Lower lobe of right lung (tissue), 2 donors: ENCODE measurements around the gene PLD1. TPM values are rescaled to one million over a fixed set of nuclear protein-coding genes. Genes with fewer than 3 reads are reported as not detected.

Experiments
- ATAC-seq, 2 donors: fragments of 200-7000 bp; cut with Tn5 transposase; one replicate each; pipeline ENCODE4 v1.9.1; 2020 to 2022; ENCODE audit warnings: mild to moderate bottlenecking in 2 of 2, moderate library complexity in 2 of 2
- DNase-seq: peaks from one replicate; pipeline ENCODE4 v3.0.0-alpha.2; 2020
- H3K27ac ChIP-seq: fragments of 200-600 bp; one replicate; pipeline ENCODE4 v1.8.0; 2022
- H3K27me3 ChIP-seq: fragments of 200-600 bp; one replicate; pipeline ENCODE4 v1.8.0; 2022; ENCODE audit warnings: low read depth
- H3K36me3 ChIP-seq: fragments of 200-600 bp; one replicate; pipeline ENCODE4 v1.8.0; 2022; ENCODE audit warnings: mild to moderate bottlenecking
- H3K4me1 ChIP-seq: fragments of 200-600 bp; one replicate; pipeline ENCODE4 v1.8.0; 2022
- H3K4me3 ChIP-seq: fragments of 200-600 bp; one replicate; pipeline ENCODE4 v1.8.0; 2022; ENCODE audit warnings: mild to moderate bottlenecking
- H3K9me3 ChIP-seq: fragments of 200-600 bp; one replicate; pipeline ENCODE4 v1.8.0; 2022
- intact Hi-C: fragments of 100-400 bp; cut with DNase I; formaldehyde crosslinking; loops from one replicate; pipeline ENCODE4 v1.11.0; 2022
- total RNA-seq: library from RNA; stranded (reverse); fragmentation: NEBNext Ultra II Directional; extraction: Animal tissue kit (Norgen Biotek cat#: 25700); gene quantifications from one replicate; pipeline ENCODE4 v1.2.1, GENCODE V29; 2021
- TF ChIP-seq, protein P1 (sequence below): fragments of 200-600 bp; IDR thresholded peaks from one replicate; pipeline ENCODE4 v1.8.0; 2022; ENCODE audit warnings: antibody characterized with exemption, mild to moderate bottlenecking
- donor health status: DM: no; HTN: yes; CAD: no; lungs with severe emphysema.

Gene PLD1
- total RNA-seq, 1 donor from 2014 or later, result 27.7 TPM

- Histone ChIP-seq H3K9me3 (no peaks in the 10 kb centered on the region), H3K4me3 (no peak overlapping the region), H3K27ac (no peak overlapping the region), H3K4me1 (no peaks in the 10 kb centered on the region), H3K27me3 (no peaks in the 10 kb centered on the region), H3K36me3 (peaks cover 13% of the 10 kb centered on the region)
- DNase-seq (no peak), ATAC-seq (no peak)
- intact Hi-C loops, result no loop called here
- TF ChIP-seq, protein P1, sequence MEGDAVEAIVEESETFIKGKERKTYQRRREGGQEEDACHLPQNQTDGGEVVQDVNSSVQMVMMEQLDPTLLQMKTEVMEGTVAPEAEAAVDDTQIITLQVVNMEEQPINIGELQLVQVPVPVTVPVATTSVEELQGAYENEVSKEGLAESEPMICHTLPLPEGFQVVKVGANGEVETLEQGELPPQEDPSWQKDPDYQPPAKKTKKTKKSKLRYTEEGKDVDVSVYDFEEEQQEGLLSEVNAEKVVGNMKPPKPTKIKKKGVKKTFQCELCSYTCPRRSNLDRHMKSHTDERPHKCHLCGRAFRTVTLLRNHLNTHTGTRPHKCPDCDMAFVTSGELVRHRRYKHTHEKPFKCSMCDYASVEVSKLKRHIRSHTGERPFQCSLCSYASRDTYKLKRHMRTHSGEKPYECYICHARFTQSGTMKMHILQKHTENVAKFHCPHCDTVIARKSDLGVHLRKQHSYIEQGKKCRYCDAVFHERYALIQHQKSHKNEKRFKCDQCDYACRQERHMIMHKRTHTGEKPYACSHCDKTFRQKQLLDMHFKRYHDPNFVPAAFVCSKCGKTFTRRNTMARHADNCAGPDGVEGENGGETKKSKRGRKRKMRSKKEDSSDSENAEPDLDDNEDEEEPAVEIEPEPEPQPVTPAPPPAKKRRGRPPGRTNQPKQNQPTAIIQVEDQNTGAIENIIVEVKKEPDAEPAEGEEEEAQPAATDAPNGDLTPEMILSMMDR, result no peak
These were observed 91.6 kb downstream of the PLD1 start for GRCh38 chr3:171718493-171719185.

GRCh38 chr3:171715155-171715554, 95.1 kb downstream of the PLD1 start:
- Histone ChIP-seq H3K4me3 (no peak overlapping the region), H3K27me3 (no peaks in the 10 kb centered on the region), H3K9me3 (no peaks in the 10 kb centered on the region), H3K36me3 (peaks cover 16% of the 10 kb centered on the region), H3K4me1 (no peaks in the 10 kb centered on the region), H3K27ac (no peak overlapping the region)
- intact Hi-C loops, result no loop called here
- TF ChIP-seq, protein P1, result no peak
- DNase-seq (no peak), ATAC-seq (no peak)

DNA sequence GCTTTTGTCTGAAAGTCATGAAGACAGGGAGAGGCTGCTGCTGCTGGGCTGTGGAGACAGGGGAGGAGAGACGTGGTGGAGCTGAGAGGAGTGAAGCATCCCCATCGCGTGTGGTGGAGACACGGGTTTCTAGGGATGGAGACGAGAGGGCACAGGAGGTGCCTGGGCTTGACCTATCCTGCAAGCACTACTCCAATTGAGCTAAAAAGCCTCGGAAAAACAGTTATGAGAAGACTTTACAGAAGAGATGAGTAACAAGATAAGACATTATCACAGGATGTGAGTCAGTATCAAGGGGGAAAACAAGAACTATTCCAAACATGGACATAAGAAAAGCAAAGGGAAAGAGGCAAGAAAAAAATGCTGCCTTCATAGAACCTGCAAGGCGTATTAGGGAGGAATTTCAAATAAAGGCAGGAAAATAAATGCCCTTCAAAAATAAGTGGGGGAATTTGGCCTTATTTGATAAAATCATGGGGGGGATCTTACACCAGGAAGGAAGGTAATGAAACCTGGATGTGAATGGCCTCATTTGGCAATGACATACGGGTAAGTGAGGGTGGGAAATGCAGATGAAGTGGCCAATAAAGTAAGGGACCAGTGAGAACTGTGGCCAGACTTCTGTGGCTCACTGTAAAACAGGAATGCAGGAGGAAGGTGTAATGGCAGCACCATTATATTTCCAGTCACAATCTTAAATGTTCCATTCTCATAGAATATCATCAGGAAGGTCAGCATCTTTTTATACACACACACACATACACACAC, 97.9 kb downstream of the PLD1 start:
- Histone ChIP-seq H3K27ac (no peak overlapping the region), H3K36me3 (peaks cover 34% of the 10 kb centered on the region), H3K27me3 (no peaks in the 10 kb centered on the region), H3K4me3 (no peak overlapping the region), H3K4me1 (no peaks in the 10 kb centered on the region), H3K9me3 (no peaks in the 10 kb centered on the region)
- DNase-seq, result no peak
- no peak for ATAC-seq
- intact Hi-C loops, result no loop called here
- TF ChIP-seq, protein P1, result no peak

DNA sequence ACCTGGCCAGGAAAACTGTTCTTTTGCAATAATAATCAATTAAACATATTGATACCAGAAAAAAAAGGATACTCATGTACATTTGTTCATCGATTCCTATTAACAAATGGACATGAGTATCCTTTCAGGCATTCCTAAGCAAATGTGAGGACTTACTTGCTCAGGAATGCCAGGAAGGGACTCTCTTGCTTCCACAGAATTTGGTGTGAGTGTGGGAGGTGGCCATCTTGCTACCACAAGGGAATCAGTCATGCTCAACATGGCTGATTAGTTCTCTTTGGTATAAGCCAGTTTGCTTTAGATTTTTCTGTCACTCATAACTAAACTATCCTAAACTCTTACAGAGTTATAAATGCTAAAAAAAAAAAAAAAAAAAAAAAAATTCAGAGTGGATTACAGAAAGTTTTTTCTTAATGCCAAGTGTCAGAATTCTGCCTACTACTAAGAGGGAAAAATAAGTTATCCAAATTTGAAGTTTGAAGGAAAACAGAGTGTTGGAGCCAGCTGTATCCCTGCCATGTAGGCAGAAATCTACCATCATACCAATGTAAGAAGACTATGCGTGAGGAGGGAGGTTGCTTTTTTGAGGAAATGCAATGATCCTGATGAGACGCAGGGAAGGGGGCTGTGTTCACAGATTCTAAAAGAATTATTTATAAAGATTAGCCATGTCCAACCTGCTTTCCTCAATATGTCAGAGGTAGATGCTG, 98.7 kb downstream of the PLD1 start:
- intact Hi-C loops, result no loop called here
- H3K4me1 ChIP-seq, result no peaks in the 10 kb centered on the region
- H3K36me3 ChIP-seq, result peaks cover 34% of the 10 kb centered on the region
- H3K27ac ChIP-seq, result no peak overlapping the region
- H3K27me3 ChIP-seq, result no peaks in the 10 kb centered on the region
- ATAC-seq, result no peak
- DNase-seq, result no peak
- H3K4me3 ChIP-seq, result no peak overlapping the region
- no peaks in the 10 kb centered on the region for H3K9me3 ChIP-seq
- TF ChIP-seq, protein P1, result no peak

DNA sequence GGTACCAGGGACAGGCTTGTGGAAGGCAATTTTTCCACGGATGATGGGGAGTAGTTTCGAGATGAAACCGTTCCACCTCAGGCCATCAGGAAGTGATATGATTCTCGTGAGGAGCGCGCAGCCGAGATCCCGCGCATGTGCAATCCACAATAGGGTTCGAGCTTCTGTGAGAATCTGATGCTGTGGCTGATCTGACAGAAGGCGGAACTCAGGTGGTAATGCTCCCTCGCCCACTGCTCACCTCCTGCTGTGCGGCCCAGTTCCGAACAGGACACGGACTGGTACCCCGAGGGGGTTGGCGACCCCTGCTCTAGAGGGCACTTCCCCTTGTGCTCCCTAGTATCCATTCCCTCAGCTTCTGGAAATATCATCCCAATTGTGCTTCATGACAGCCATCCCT, 99.9 kb downstream of the PLD1 start:
- H3K4me1 ChIP-seq, result no peaks in the 10 kb centered on the region
- intact Hi-C loops, result no loop called here
- H3K36me3 ChIP-seq, result peaks cover 34% of the 10 kb centered on the region
- no peak overlapping the region for H3K4me3 ChIP-seq
- no peak for DNase-seq
- no peaks in the 10 kb centered on the region for H3K9me3 ChIP-seq
- H3K27me3 ChIP-seq, result no peaks in the 10 kb centered on the region
- TF ChIP-seq, protein P1, result no peak
- ATAC-seq, result no peak
- no peak overlapping the region for H3K27ac ChIP-seq
